ENCODE measurements around the gene SYT17. TPM values are rescaled to one million over a fixed set of nuclear protein-coding genes. Genes with fewer than 3 reads are reported as not detected.

Gene SYT17
- polyA plus RNA-seq, 10 donors, result 4.1 to 6.6 (median 5.5) TPM

- peak in 1 of 3 donors; percentile 69 for DNase-seq
Measured at GRCh38 chr16:19137201-19138128, 30.6 kb upstream of the SYT17 start.

GRCh38 chr16:19138601-19139000, 29.4 kb upstream of the SYT17 start:
- DNase-seq, result peak; percentile 62 to 87 (median 67)

- no peak for DNase-seq
Measured at GRCh38 chr16:19139436-19140091, 28.5 kb upstream of the SYT17 start.

DNA sequence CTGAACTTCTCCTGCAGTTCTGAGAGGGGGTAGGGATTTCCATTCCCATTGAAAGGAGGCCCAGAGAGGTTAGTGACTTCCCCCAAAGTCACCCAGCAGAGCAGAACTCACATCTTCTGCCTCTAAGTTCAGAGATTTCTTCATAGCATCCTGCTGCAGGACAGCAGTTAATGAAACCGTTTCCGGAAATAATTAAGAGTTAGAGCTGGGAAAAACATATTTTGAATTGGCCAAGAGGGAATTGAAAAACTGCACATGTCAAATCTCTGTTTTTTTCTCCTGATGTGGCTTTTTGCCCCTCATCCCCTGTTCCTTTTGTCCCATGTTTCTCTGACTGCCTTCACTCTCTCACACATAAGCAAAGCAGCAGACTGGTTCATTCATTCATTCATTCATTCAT, 27.6 kb upstream of the SYT17 start:
- no peak for DNase-seq

- DNase-seq, result no peak
Measured at GRCh38 chr16:19142939-19143598, 25.0 kb upstream of the SYT17 start.

- DNase-seq, result no peak
Measured at GRCh38 chr16:19143599-19143956, 24.5 kb upstream of the SYT17 start.

- DNase-seq, result no peak
Measured at GRCh38 chr16:19145010-19145409, 23.0 kb upstream of the SYT17 start.

DNA sequence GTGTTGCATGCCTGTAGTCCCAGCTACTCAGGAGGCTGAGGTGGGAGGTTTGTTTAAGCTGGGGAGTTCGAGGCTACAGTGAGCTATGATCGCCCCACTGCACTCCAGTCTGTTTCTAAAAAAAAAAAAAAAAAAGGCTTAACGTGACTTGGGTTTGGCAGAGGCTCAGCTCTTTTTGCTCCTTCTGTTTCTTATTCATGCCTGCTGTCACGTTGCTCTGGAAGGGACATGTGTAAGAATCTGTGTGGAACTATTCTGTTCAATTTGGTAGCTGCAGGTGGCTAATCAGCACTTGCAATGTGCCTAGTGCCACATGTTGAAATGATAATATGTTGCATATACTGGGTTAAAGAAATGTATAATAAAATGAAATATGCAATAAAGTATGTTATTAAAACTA, 20.9 kb upstream of the SYT17 start:
- DNase-seq, result no peak

- no peak for DNase-seq
Measured at GRCh38 chr16:19147627-19148026, 20.4 kb upstream of the SYT17 start.

DNA sequence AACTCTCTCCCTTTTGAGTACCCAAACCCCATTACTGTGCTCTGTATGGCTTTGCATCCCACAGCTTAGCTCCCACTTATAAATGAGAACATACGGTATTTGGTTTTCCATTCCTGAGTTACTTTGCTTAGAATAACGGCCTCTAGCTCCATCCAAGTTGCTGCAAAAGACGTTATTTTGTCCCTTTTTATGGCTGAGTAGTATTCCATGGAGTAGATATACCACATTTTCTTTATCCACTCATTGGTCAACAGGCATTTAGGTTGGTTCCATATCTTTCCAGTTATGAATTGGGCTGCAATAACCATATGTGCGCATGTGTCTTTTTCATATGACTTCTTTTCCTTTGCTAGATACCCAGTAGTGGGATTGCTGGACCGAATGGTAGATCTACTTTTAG, 19.9 kb upstream of the SYT17 start:
- DNase-seq, result no peak

- no peak for DNase-seq
Measured at GRCh38 chr16:19151310-19151709, 16.7 kb upstream of the SYT17 start.

- DNase-seq, result no peak
Measured at GRCh38 chr16:19152042-19152441, 16.0 kb upstream of the SYT17 start.

DNA sequence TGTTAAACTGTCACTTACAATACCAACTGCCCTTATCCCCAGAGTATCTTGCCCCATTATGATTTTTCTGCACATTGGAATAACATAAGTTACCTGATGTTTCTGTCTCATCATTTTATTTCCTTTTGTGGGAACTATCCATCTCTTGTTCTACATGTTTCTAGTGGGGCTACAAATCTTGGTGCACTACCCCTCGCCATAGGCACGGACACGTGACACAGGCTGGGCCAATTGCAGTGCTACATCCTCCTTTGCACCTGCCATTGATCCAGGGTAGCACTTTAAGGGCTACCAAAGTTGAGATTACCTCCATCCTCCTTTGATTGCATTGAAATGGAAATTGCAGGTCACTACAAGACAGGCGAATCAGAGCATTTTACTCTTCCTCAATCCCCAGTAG, 14.2 kb upstream of the SYT17 start:
- DNase-seq, result no peak

- no peak for DNase-seq
Measured at GRCh38 chr16:19162085-19162484, 6.0 kb upstream of the SYT17 start.

- no peak for DNase-seq
Measured at GRCh38 chr16:19163215-19163614, 4.8 kb upstream of the SYT17 start.

DNA sequence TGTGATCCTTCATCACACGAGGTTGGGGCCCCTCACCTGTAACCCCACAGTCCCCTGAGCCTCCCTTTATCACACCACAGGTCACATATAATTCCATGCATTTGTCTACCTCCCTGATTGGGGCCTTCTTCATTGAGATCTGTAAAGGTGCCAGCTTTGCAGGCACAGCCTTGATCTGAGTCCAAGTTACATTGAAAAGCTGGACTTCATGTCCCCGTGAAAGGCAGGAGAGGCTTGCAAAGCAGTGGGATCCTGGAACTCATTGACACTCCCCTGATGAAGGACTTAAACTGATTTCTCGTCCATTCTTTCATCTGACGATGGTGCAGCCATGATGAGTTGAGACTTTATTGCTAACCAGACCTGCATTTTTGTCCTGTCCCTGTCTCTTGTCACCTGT, 3.8 kb upstream of the SYT17 start:
- no peak for DNase-seq

DNA sequence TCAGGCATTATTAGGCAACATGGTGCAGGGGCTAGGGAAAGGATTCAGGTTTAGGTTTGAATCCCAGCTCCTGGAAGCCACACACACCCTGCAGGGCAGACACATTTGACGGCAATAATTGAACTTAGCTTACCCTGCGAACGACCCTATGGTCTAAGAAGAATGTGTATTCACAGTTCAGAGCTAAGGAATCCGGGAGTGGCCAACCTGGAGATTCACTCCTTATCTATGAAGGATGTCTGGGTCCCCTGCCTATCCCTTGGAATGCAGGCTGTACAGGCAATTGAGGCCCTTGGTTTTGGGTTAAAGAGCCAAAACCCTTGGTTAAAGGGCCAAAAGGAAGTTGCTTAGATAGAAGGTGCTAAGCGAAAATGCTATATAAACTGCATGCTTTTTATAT, 2.9 kb upstream of the SYT17 start:
- no peak for DNase-seq

DNA sequence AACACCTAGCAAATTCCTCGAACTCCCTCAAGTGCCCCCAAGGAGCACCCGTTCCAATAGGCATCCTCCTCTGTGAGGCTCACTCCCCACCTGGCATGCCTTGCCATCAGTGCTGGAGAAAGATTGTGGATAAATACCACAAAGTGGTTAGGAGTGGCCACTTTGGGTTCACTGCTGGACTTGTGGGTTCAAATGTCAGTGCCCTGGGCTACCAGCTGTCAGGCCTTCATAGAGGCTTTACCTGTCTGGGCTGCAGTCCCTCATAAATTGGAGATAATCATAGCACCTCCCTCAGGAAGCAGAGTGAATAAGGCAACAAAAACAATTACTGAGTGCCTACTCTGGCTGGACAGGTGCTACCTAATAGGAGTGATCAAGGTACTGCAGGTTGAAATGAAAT, 1.5 kb upstream of the SYT17 start:
- DNase-seq, result no peak

GRCh38 chr16:19168371-19169081, 486 bp downstream of the SYT17 start:
- DNase-seq, result peak in 2 of 3 donors; percentile 46 to 77

- peak in 1 of 3 donors; percentile 26 for DNase-seq
Measured at GRCh38 chr16:19169082-19169639, 1.1 kb downstream of the SYT17 start.

DNA sequence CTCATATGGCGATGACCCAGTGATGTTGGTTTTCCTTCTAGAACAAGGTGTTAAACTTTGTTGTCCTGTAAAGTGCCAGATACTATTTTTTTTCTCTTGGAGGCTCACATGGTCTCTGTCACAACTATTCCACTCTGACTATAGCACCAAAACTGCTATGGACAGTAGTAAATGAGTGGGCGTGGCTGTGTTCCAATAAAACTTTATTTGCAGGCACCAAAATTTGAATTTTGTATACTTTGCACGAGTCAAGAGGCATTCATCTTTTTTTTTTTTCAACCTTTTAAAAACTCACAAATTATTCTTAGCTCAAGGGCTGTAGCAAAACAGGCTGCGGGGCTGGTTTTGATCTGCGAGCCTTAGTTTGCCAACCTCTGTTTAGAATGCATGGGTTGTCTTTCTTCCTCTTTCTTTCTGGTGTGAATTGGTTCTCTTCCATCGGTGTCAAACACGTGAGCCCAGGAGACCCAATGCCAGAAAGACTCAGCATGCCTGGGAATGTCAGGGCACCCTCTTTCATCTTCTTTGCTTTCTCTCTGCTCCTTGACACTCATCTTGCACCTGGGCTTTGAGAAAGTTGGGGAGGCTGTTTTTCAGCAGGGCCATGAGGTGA, 2.1 kb downstream of the SYT17 start:
- no peak for DNase-seq
